Smooth muscle cell (in vitro differentiated cells): Measurements from ENCODE around the gene PTBP3. TPM values are rescaled to one million over a fixed set of nuclear protein-coding genes. Genes with fewer than 3 reads are reported as not detected.

Experiments used
- DNase-seq: peaks from one replicate; lab custom pipeline; 2025; ENCODE audit not compliant: unreplicated experiment; lab: John Stamatoyannopoulos, UW
- H2AFZ ChIP-seq: fragments of 200-600 bp; sonication (generic); 2 replicates; pipeline ENCODE4 v1.6.0; 2016; ENCODE audit warnings: antibody characterized with exemption, low read depth, mild to moderate bottlenecking
- H3F3A ChIP-seq: fragments of 200-600 bp; sonication (generic); 2 replicates; pipeline ENCODE4 v1.6.0; 2017; ENCODE audit warnings: antibody characterized with exemption, low read depth
- H3K27ac ChIP-seq: fragments of 200-600 bp; sonication (generic); 2 replicates; pipeline ENCODE4 v1.5.1; 2016; ENCODE audit warnings: low read depth, mild to moderate bottlenecking
- H3K27me3 ChIP-seq: fragments of 200-600 bp; sonication (generic); 2 replicates; pipeline ENCODE4 v1.6.1; 2016; ENCODE audit warnings: low read depth, mild to moderate bottlenecking
- H3K36me3 ChIP-seq: fragments of 200-600 bp; sonication (generic); 2 replicates; pipeline ENCODE4 v1.5.1; 2016; ENCODE audit warnings: low read depth
- H3K4me1 ChIP-seq: fragments of 200-600 bp; sonication (generic); 2 replicates; pipeline ENCODE4 v1.5.1; 2016; ENCODE audit warnings: low read depth
- H3K4me2 ChIP-seq: fragments of 200-600 bp; sonication (generic); 2 replicates; pipeline ENCODE4 v1.6.0; 2016; ENCODE audit warnings: mild to moderate bottlenecking
- H3K4me3 ChIP-seq: fragments of 200-600 bp; sonication (generic); 2 replicates; pipeline ENCODE4 v1.5.1; 2016; ENCODE audit warnings: mild to moderate bottlenecking
- H3K79me2 ChIP-seq: fragments of 200-600 bp; sonication (generic); 2 replicates; pipeline ENCODE4 v1.6.0; 2016; ENCODE audit warnings: low read depth, mild to moderate bottlenecking
- H3K9ac ChIP-seq: fragments of 200-600 bp; sonication (generic); 2 replicates; pipeline ENCODE4 v1.6.0; 2016; ENCODE audit warnings: low read depth
- H3K9me3 ChIP-seq: fragments of 200-600 bp; sonication (generic); replicated peaks from 2 replicates; pipeline ENCODE4 v1.5.1; 2016; ENCODE audit warnings: low read depth
- H4K20me1 ChIP-seq: fragments of 200-600 bp; sonication (generic); 2 replicates; pipeline ENCODE4 v1.6.0; 2016; ENCODE audit warnings: low read depth
- WGBS: methylation state at CpG from one replicate; pipeline ENCODE4 v1.1.7; 2016; ENCODE audit warnings: low lambda C conversion rate; 5-methylcytosine and 5-hydroxymethylcytosine counted together
- polyA plus RNA-seq: library from polyadenylated mRNA; unstranded; fragments of >200 nt; fragmentation: Nextera tagmentation; extraction: Ambion mirVana; gene quantifications from 2 replicates; pipeline ENCODE4 v1.2.1, GENCODE V29; 2016
- total RNA-seq: library from RNA; depleted of rRNA; stranded (reverse); fragments of >200 nt; gene quantifications from 2 replicates; pipeline ENCODE4 v1.2.3, GENCODE V29; 2014
- TF ChIP-seq, protein P1 (sequence below): fragments of 200-600 bp; sonication (generic); IDR thresholded peaks from 2 replicates; pipeline ENCODE4 v1.5.1; 2017; ENCODE audit warnings: borderline replicate concordance, mild to moderate bottlenecking, antibody characterized with exemption; ENCODE audit not compliant: insufficient read depth, poor library complexity, severe bottlenecking

The PTBP3 gene
- total and polyA plus RNA-seq, 2 experiments from 2014 or later: 9.5 to 51.5 TPM

GRCh38 chr9:112175796-112176315 is 157.6 kb downstream of the PTBP3 start:
- Histone ChIP-seq H3K36me3 (no peaks in the 10 kb centered on the region), H3K4me3 (peak overlapping the region; percentile 71), H3K27ac (no peak overlapping the region), H3K27me3 (no peaks in the 10 kb centered on the region), H3F3A (peaks cover 5% of the 10 kb centered on the region), H4K20me1 (no peaks in the 10 kb centered on the region), H3K4me2 (peak overlapping the region; percentile 82), H3K9me3 (no peaks in the 10 kb centered on the region), H3K79me2 (no peaks in the 10 kb centered on the region), H3K4me1 (no peaks in the 10 kb centered on the region), H2AFZ (peak overlapping the region; percentile 92), H3K9ac (no peak overlapping the region)
- WGBS: 51% methylated on average over 17 of the region's 17 CpGs
- DNase-seq: no peak
- TF ChIP-seq, protein P1, sequence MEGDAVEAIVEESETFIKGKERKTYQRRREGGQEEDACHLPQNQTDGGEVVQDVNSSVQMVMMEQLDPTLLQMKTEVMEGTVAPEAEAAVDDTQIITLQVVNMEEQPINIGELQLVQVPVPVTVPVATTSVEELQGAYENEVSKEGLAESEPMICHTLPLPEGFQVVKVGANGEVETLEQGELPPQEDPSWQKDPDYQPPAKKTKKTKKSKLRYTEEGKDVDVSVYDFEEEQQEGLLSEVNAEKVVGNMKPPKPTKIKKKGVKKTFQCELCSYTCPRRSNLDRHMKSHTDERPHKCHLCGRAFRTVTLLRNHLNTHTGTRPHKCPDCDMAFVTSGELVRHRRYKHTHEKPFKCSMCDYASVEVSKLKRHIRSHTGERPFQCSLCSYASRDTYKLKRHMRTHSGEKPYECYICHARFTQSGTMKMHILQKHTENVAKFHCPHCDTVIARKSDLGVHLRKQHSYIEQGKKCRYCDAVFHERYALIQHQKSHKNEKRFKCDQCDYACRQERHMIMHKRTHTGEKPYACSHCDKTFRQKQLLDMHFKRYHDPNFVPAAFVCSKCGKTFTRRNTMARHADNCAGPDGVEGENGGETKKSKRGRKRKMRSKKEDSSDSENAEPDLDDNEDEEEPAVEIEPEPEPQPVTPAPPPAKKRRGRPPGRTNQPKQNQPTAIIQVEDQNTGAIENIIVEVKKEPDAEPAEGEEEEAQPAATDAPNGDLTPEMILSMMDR: no peak

DNA sequence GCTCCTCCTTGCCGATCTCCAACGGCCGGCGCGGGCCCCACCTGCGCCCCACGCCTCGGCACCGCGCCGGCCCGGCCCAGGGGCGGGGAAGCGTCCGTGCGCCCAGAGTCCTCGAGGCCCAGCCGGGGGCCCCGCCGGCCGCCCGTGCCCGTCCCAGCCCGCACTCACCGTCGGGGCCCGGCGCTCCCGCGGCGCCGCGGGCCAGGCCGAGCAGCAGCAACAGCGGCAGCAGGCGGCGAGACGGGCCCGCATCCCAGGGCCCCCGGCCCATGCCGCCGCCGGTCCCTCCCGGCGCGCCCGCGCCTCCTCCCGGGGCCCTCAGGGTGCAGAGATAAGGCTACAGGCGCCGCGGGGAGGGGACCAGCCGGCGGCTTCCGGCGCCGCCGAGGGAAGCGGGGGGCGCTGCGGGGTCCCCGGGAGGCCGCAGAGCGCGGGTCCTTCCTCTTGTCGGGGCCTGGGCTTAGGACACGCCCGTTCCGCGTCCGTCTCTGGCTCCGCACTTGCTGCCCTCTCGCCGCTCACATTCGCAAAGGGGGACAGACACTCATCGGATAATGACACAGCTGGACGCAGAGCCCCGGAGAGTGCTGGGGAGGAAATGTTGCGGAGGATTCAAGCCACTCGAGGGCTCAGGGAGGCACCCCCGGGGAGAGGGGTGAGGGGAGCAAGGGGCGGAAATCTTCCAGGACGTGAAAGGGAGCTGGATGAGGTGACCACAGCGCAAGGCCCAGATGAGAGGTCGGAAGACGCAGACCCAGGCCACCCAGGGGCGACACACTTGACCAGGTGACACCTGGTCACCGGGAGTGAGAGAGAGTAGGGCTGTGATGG is 158.2 kb downstream of the PTBP3 start, which contains the start of gene SUSD1:
Gene SUSD1 (minus strand): TSS at position 333 of the 831 bp plus-strand sequence. CDS start 62 bp downstream, at position 271.
- Histone ChIP-seq H3K9ac (peak within 1 kb of the TSS; percentile 41), H3K79me2 (no peaks in the 10 kb centered on the region), H3K9me3 (no peaks in the 10 kb centered on the region), H2AFZ (peak within 1 kb of the TSS; percentile 92), H3K27me3 (no peaks in the 10 kb centered on the region), H3K4me1 (no peaks in the 10 kb centered on the region), H3K36me3 (no peaks in the 10 kb centered on the region), H3F3A (peaks cover 5% of the 10 kb centered on the region), H3K4me3 (peak within 1 kb of the TSS; percentile 71), H3K4me2 (peak within 1 kb of the TSS; percentile 82), H3K27ac (no peak within 1 kb of the TSS), H4K20me1 (no peaks in the 10 kb centered on the region)
- TF ChIP-seq, protein P1: no peak
- WGBS: 5% methylated on average over 23 of the region's 88 CpGs
- DNase-seq: no peak

DNA sequence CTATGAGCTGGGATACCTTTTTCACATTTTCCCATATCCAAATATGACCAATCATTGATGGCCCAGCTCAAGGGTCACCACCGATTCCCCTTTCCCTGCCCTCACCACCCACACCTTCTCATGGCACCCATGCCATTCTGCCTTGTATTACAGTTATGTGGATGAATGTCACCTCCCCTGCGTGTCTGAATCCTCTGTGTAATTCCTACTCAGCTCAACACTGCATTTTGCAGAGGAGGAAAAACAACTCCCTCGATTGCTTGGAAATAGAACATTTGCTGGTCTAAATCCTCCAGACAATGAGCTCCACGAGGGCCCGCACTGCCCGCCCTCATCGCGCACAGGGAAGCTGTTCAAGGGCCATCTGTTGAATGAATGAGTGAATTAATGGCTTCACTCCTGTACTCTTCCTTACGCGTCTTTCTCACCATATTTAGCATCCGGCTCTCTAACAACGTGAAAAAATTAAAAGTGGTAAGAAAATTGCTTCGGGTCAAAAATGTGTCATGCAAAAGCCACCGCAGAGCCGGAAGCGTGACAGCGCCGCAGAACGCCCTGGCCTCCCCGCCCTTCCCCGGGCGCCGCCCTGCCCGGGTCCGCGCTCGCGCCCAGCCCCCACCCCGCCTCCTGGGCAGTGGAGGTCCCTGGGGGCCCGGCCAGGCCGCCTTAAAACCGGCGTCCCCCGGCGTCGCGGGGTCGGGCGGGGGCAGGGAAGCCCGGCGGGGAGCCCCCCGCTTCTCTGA is 159.0 kb downstream of the PTBP3 start:
- Histone ChIP-seq H3K27me3 (no peaks in the 10 kb centered on the region), H3K4me3 (peak overlapping the region; percentile 71), H2AFZ (peak overlapping the region; percentile 53), H3K79me2 (no peaks in the 10 kb centered on the region), H3K4me2 (peak overlapping the region; percentile 82), H3K9me3 (no peaks in the 10 kb centered on the region), H3K36me3 (no peaks in the 10 kb centered on the region), H3F3A (no peaks in the 10 kb centered on the region), H3K27ac (no peak overlapping the region), H3K9ac (peak overlapping the region; percentile 41), H3K4me1 (no peaks in the 10 kb centered on the region), H4K20me1 (no peaks in the 10 kb centered on the region)
- TF ChIP-seq, protein P1: no peak
- 16% methylated on average over 18 of the region's 42 CpGs for WGBS
- peak; percentile 13 for DNase-seq
